AG09309 (cell line): ENCODE data around the gene PTBP1.
"Not testable (repeated sequence)": the region's sequence is repeated elsewhere in the genome, so short reads cannot be mapped to it uniquely, and the experiment has no call there.

ENCODE experiments used
- DNase-seq: peaks from one replicate; pipeline ENCODE4 v3.0.0-alpha.2; 2010; ENCODE audit warnings: low read depth
- H3K4me3 ChIP-seq: 2 replicates; pipeline ENCODE4 v1.5.1; 2011; ENCODE audit warnings: mild to moderate bottlenecking, low read depth, low read length, moderate library complexity; ENCODE audit not compliant: control insufficient read depth
- CTCF ChIP-seq: IDR thresholded peaks from 2 replicates; pipeline ENCODE4 v1.5.1; 2011; ENCODE audit warnings: mild to moderate bottlenecking, low read depth, low read length, inconsistent platforms; ENCODE audit not compliant: insufficient read depth, control insufficient read depth; ENCODE audit errors: missing control alignments

PTBP1 gene

GRCh38 chr19:843180-843835 is 46.1 kb downstream of the PTBP1 start:
- no peak for DNase-seq
- no peak for TF ChIP-seq CTCF
- H3K4me3 ChIP-seq, result no peak overlapping the region

- no peak for DNase-seq
- no peak for TF ChIP-seq CTCF
- no peak overlapping the region for H3K4me3 ChIP-seq
Measured at GRCh38 chr19:843836-844545, 46.7 kb downstream of the PTBP1 start.

- DNase-seq, result no peak
- H3K4me3 ChIP-seq, result no peak overlapping the region
- TF ChIP-seq CTCF, result no peak
Measured at GRCh38 chr19:844546-844971, 47.3 kb downstream of the PTBP1 start.

GRCh38 chr19:845707-846521 is 48.7 kb downstream of the PTBP1 start:
- no peak for TF ChIP-seq CTCF
- DNase-seq, result no peak
- H3K4me3 ChIP-seq, result no peak overlapping the region

GRCh38 chr19:848386-848921 is 51.2 kb downstream of the PTBP1 start:
- no peak overlapping the region for H3K4me3 ChIP-seq
- no peak for DNase-seq
- TF ChIP-seq CTCF, result no peak

- DNase-seq, H3K4me3 ChIP-seq: not testable (repeated sequence)
Measured at GRCh38 chr19:849195-849594, 51.9 kb downstream of the PTBP1 start.
